Pons (tissue), 1 donor: Measurements from ENCODE around the gene ROPN1B.

Experiments used
- DNase-seq: peaks from one replicate; pipeline ENCODE4 v3.0.0-alpha.2; 2016; ENCODE audit warnings: low spot score

The ROPN1B gene

GRCh38 chr3:126031981-126032471 is 63.0 kb downstream of the ROPN1B start:
- DNase-seq, result no peak
